GM23248 (cell line): ENCODE measurements around the gene SMPX. TPM values are rescaled to one million over a fixed set of nuclear protein-coding genes. Genes with fewer than 3 reads are reported as not detected.

Experiments used
- DNase-seq: peaks from one replicate; pipeline ENCODE4 v3.0.0-alpha.2; 2015
- H2AFZ ChIP-seq: fragments of 200-600 bp; sonication (generic); 2 replicates; pipeline ENCODE4 v1.6.1; 2016; ENCODE audit warnings: antibody characterized with exemption
- H3F3A ChIP-seq: fragments of 200-600 bp; sonication (generic); 2 replicates; pipeline ENCODE4 v1.6.1; 2016; ENCODE audit warnings: mild to moderate bottlenecking, antibody characterized with exemption, mixed run types; ENCODE audit not compliant: insufficient read depth
- H3K27ac ChIP-seq: fragments of 200-600 bp; sonication (generic); 2 replicates; pipeline ENCODE4 v1.5.1; 2016; ENCODE audit warnings: mild to moderate bottlenecking
- H3K27me3 ChIP-seq: fragments of 200-600 bp; sonication (generic); replicated peaks from 2 replicates; pipeline ENCODE4 v1.6.1; 2016; ENCODE audit warnings: mild to moderate bottlenecking; ENCODE audit not compliant: insufficient read depth
- H3K36me3 ChIP-seq: fragments of 200-600 bp; sonication (generic); 2 replicates; pipeline ENCODE4 v1.6.1; 2016; ENCODE audit warnings: low read depth, mild to moderate bottlenecking
- H3K4me1 ChIP-seq: fragments of 200-600 bp; sonication (generic); 2 replicates; pipeline ENCODE4 v1.6.1; 2016; ENCODE audit warnings: mild to moderate bottlenecking; ENCODE audit not compliant: insufficient read depth
- H3K4me2 ChIP-seq: fragments of 200-600 bp; sonication (generic); one replicate; pipeline ENCODE4 v1.6.1; 2016; ENCODE audit warnings: mild to moderate bottlenecking; ENCODE audit not compliant: unreplicated experiment
- H3K4me3 ChIP-seq: fragments of 200-600 bp; sonication (generic); 2 replicates; pipeline ENCODE4 v1.5.1; 2016; ENCODE audit warnings: mild to moderate bottlenecking
- H3K79me2 ChIP-seq: fragments of 200-600 bp; sonication (generic); 2 replicates; pipeline ENCODE4 v1.6.1; 2016; ENCODE audit warnings: mild to moderate bottlenecking; ENCODE audit not compliant: insufficient read depth
- H3K9ac ChIP-seq: fragments of 200-600 bp; sonication (generic); 2 replicates; pipeline ENCODE4 v1.6.1; 2016; ENCODE audit warnings: mild to moderate bottlenecking
- H3K9me2 ChIP-seq: fragments of 200-600 bp; sonication (generic); 2 replicates; pipeline ENCODE4 v1.6.1; 2016; ENCODE audit warnings: mixed run types, mild to moderate bottlenecking, moderate library complexity; ENCODE audit not compliant: insufficient read depth
- H3K9me3 ChIP-seq: fragments of 200-600 bp; sonication (generic); one replicate; pipeline ENCODE4 v1.6.1; 2017; ENCODE audit warnings: low read depth
- H4K20me1 ChIP-seq: fragments of 200-600 bp; sonication (generic); 2 replicates; pipeline ENCODE4 v1.6.0; 2016; ENCODE audit not compliant: insufficient read depth
- EZH2 ChIP-seq: fragments of 200-600 bp; sonication (generic); IDR thresholded peaks from 2 replicates; pipeline ENCODE4 v1.6.1; 2018; ENCODE audit warnings: antibody characterized with exemption, mild to moderate bottlenecking; ENCODE audit not compliant: insufficient read depth, poor library complexity, severe bottlenecking
- EZH2phosphoT487 ChIP-seq: fragments of 200-600 bp; sonication (generic); IDR thresholded peaks from 2 replicates; pipeline ENCODE4 v1.6.1; 2018; ENCODE audit warnings: antibody characterized with exemption, moderate library complexity, mild to moderate bottlenecking, low read depth; ENCODE audit not compliant: insufficient read depth
- WGBS, 2 experiments: methylation state at CpG; one replicate each; pipeline ENCODE4 v1.1.6; 2015 to 2017; ENCODE audit warnings: low lambda C conversion rate in 2 of 2, low coverage in 1 of 2; ENCODE audit errors: missing lambda C conversion rate in 2 of 2; 5-methylcytosine and 5-hydroxymethylcytosine counted together
- in situ Hi-C: fragments of 300-500 bp; cut with MboI; formaldehyde crosslinking; loops from 2 replicates; pipeline ENCODE4 v1.15.0; 2020
- polyA plus RNA-seq: library from polyadenylated mRNA; unstranded; fragments of >200 nt; fragmentation: Nextera tagmentation; extraction: Ambion mirVana; gene quantifications from 2 replicates; pipeline ENCODE4 v1.2.1, GENCODE V29; 2016
- total RNA-seq: library from RNA; depleted of rRNA; stranded (reverse); fragments of >200 nt; shearing (Covaris generic); gene quantifications from 2 replicates; pipeline ENCODE4 v1.2.3, GENCODE V29; 2014

Gene SMPX
- total and polyA plus RNA-seq, 2 experiments from 2014 or later: not detected

GRCh38 chrX:21764008-21764407 lies 6.1 kb upstream of the SMPX start:
- in situ Hi-C loops: no loop called here
- Histone ChIP-seq H3K27ac (no peak overlapping the region), H3K9me2 (no peaks in the 10 kb centered on the region), H3K9me3 (no peaks in the 10 kb centered on the region), H3K27me3 (no peaks in the 10 kb centered on the region), H3K79me2 (no peaks in the 10 kb centered on the region), H4K20me1 (no peaks in the 10 kb centered on the region), H2AFZ (no peak overlapping the region), H3K4me3 (no peak overlapping the region), H3K36me3 (no peaks in the 10 kb centered on the region), H3F3A (no peaks in the 10 kb centered on the region), H3K9ac (no peak overlapping the region), H3K4me2 (no peak overlapping the region), H3K4me1 (no peaks in the 10 kb centered on the region)
- DNase-seq: no peak
- TF ChIP-seq EZH2 (no peak), EZH2phosphoT487 (no peak)
- WGBS, 2 experiments: 58 to 60% methylated on average over 3 of the region's 3 CpGs

GRCh38 chrX:21758488-21758887 lies 572 bp upstream of the SMPX start:
- Histone ChIP-seq H2AFZ (no peak overlapping the region), H4K20me1 (no peaks in the 10 kb centered on the region), H3K79me2 (no peaks in the 10 kb centered on the region), H3F3A (no peaks in the 10 kb centered on the region), H3K9ac (no peak overlapping the region), H3K4me3 (no peak overlapping the region), H3K4me2 (no peak overlapping the region), H3K9me3 (no peaks in the 10 kb centered on the region), H3K4me1 (no peaks in the 10 kb centered on the region), H3K9me2 (no peaks in the 10 kb centered on the region), H3K27ac (no peak overlapping the region), H3K27me3 (no peaks in the 10 kb centered on the region), H3K36me3 (no peaks in the 10 kb centered on the region)
- 33 to 54% methylated on average over 1 of the region's 1 CpG for WGBS, 2 experiments
- no peak for DNase-seq
- in situ Hi-C loops: no loop called here
- TF ChIP-seq EZH2phosphoT487: no peak
- TF ChIP-seq EZH2: no peak

GRCh38 chrX:21756785-21757529 lies 959 bp downstream of the SMPX start:
- Histone ChIP-seq H3K36me3 (no peaks in the 10 kb centered on the region), H3K4me2 (no peak overlapping the region), H3K27ac (no peak overlapping the region), H3K27me3 (no peaks in the 10 kb centered on the region), H3K4me3 (no peak overlapping the region), H2AFZ (no peak overlapping the region), H3K9me2 (no peaks in the 10 kb centered on the region), H4K20me1 (no peaks in the 10 kb centered on the region), H3K4me1 (no peaks in the 10 kb centered on the region), H3K79me2 (no peaks in the 10 kb centered on the region), H3F3A (no peaks in the 10 kb centered on the region), H3K9me3 (no peaks in the 10 kb centered on the region), H3K9ac (no peak overlapping the region)
- in situ Hi-C loops: no loop called here
- 91 to 92% methylated on average over 5 to 6 of the region's 6 CpGs for WGBS, 2 experiments
- no peak for TF ChIP-seq EZH2phosphoT487
- no peak for DNase-seq

- H3K9me2 ChIP-seq: no peaks in the 10 kb centered on the region
- H3K79me2 ChIP-seq: no peaks in the 10 kb centered on the region
- H3K9ac ChIP-seq: no peak overlapping the region
- H3K4me3 ChIP-seq: no peak overlapping the region
- H3F3A ChIP-seq: no peaks in the 10 kb centered on the region
- no peaks in the 10 kb centered on the region for H3K4me1 ChIP-seq
- H3K4me2 ChIP-seq: no peak overlapping the region
- TF ChIP-seq EZH2phosphoT487 (no peak), EZH2 (no peak)
- H2AFZ ChIP-seq: no peak overlapping the region
- no peaks in the 10 kb centered on the region for H3K36me3 ChIP-seq
- DNase-seq: no peak
- H4K20me1 ChIP-seq: no peaks in the 10 kb centered on the region
- 83 to 92% methylated on average over 1 of the region's 1 CpG for WGBS, 2 experiments
- in situ Hi-C loops: no loop called here
- no peaks in the 10 kb centered on the region for H3K9me3 ChIP-seq
- H3K27me3 ChIP-seq: no peaks in the 10 kb centered on the region
- H3K27ac ChIP-seq: no peak overlapping the region
Observed at GRCh38 chrX:21749924-21750323, 8.0 kb downstream of the SMPX start.
